Chondrocyte (in vitro differentiated cells): ENCODE results near the gene TASP1. TPM values are rescaled to one million over a fixed set of nuclear protein-coding genes. Genes with fewer than 3 reads are reported as not detected.

Experiments used
- DNase-seq: peaks from one replicate; pipeline ENCODE4 v3.0.0; 2021; ENCODE audit warnings: mixed read lengths, low spot score
- H3K27ac Mint-ChIP-seq: one replicate; pipeline ENCODE4 v1.8.0; 2021; ENCODE audit warnings: mild to moderate bottlenecking, moderate library complexity, mixed read lengths; ENCODE audit not compliant: unreplicated experiment
- H3K27me3 Mint-ChIP-seq: 2 replicates; pipeline ENCODE4 v1.8.0; 2021; ENCODE audit warnings: low read depth, mixed read lengths
- H3K36me3 Mint-ChIP-seq: 2 replicates; pipeline ENCODE4 v1.8.0; 2021; ENCODE audit warnings: low read depth, mixed read lengths
- H3K4me1 Mint-ChIP-seq: 2 replicates; pipeline ENCODE4 v1.8.0; 2021; ENCODE audit warnings: low read depth, mild to moderate bottlenecking, mixed read lengths
- H3K4me3 Mint-ChIP-seq: one replicate; pipeline ENCODE4 v1.8.0; 2021; ENCODE audit warnings: mild to moderate bottlenecking, moderate library complexity, mixed read lengths; ENCODE audit not compliant: unreplicated experiment
- H3K9me3 Mint-ChIP-seq: 2 replicates; pipeline ENCODE4 v1.8.0; 2021; ENCODE audit warnings: low read depth, mixed read lengths
- total RNA-seq: library from RNA; stranded (reverse); gene quantifications from 3 replicates; pipeline ENCODE4 v1.2.1, GENCODE V29; 2021
- TF ChIP-seq, protein P1 (sequence below): fragments of 200-600 bp; sonication (generic); IDR thresholded peaks from 2 replicates; pipeline ENCODE4 v1.5.0; 2021; ENCODE audit warnings: antibody characterized with exemption, mild to moderate bottlenecking, moderate library complexity

The TASP1 gene
- total RNA-seq, 1 donor from 2014 or later = 9.0 TPM

- no peak overlapping the region for H3K27ac Mint-ChIP-seq
- DNase-seq = no peak
- H3K4me3 Mint-ChIP-seq = no peak overlapping the region
- no peaks in the 10 kb centered on the region for H3K36me3 Mint-ChIP-seq
- TF ChIP-seq, protein P1, sequence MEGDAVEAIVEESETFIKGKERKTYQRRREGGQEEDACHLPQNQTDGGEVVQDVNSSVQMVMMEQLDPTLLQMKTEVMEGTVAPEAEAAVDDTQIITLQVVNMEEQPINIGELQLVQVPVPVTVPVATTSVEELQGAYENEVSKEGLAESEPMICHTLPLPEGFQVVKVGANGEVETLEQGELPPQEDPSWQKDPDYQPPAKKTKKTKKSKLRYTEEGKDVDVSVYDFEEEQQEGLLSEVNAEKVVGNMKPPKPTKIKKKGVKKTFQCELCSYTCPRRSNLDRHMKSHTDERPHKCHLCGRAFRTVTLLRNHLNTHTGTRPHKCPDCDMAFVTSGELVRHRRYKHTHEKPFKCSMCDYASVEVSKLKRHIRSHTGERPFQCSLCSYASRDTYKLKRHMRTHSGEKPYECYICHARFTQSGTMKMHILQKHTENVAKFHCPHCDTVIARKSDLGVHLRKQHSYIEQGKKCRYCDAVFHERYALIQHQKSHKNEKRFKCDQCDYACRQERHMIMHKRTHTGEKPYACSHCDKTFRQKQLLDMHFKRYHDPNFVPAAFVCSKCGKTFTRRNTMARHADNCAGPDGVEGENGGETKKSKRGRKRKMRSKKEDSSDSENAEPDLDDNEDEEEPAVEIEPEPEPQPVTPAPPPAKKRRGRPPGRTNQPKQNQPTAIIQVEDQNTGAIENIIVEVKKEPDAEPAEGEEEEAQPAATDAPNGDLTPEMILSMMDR = no peak
- peaks cover 22% of the 10 kb centered on the region for H3K4me1 Mint-ChIP-seq
- H3K27me3 Mint-ChIP-seq = no peaks in the 10 kb centered on the region
- peaks cover 4% of the 10 kb centered on the region for H3K9me3 Mint-ChIP-seq
Observed at GRCh38 chr20:13403453-13403852, 235.3 kb downstream of the TASP1 start.

DNA sequence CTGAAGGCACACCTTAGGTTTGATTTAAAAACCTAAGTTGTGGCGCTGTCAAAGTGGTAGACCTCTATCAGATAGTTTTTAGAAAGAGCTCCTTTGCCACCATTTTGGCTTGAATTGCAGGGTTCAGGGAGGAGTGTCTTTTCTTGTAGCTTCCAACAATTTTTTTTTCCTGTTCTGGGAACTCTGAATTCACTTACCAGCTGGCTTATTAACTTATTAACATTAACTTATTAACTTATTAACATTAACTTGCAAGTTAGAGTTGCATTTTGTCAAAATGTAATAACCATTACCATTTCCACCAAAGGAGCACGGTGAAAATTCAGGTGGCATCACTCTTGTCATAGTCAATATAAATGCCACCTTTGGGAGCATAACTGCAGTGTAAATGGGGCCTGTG lies 235.7 kb downstream of the TASP1 start:
- Mint-ChIP-seq H3K27me3 (no peaks in the 10 kb centered on the region), H3K4me3 (no peak overlapping the region), H3K36me3 (no peaks in the 10 kb centered on the region), H3K9me3 (peaks cover 4% of the 10 kb centered on the region), H3K27ac (no peak overlapping the region), H3K4me1 (peaks cover 26% of the 10 kb centered on the region)
- no peak for DNase-seq
- TF ChIP-seq, protein P1 = no peak

GRCh38 chr20:13402171-13402760 lies 236.5 kb downstream of the TASP1 start:
- Mint-ChIP-seq H3K36me3 (no peaks in the 10 kb centered on the region), H3K4me3 (no peak overlapping the region), H3K4me1 (peaks cover 33% of the 10 kb centered on the region), H3K27ac (no peak overlapping the region), H3K9me3 (no peaks in the 10 kb centered on the region), H3K27me3 (no peaks in the 10 kb centered on the region)
- no peak for DNase-seq
- TF ChIP-seq, protein P1 = no peak

DNA sequence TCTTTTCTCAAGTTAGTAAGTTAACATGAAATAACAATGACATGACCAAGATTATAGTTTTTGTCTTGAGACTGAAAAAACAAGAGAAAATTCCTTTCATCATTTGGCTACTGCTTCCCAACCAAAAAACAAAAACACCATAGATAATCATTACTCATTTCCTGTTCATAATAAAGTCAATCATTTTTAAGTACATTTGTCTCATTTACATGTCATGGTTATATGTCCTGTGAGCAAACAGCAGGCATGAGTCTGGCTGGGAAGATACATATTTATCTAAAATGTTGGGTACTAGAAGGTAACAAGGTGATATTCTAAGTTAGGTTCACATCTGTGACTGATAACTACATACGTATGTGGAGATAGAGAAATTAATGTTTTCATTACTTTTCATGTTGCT lies 237.1 kb downstream of the TASP1 start:
- Mint-ChIP-seq H3K27me3 (no peaks in the 10 kb centered on the region), H3K27ac (no peak overlapping the region), H3K4me1 (peaks cover 40% of the 10 kb centered on the region), H3K4me3 (no peak overlapping the region), H3K9me3 (no peaks in the 10 kb centered on the region), H3K36me3 (no peaks in the 10 kb centered on the region)
- TF ChIP-seq, protein P1 = no peak
- DNase-seq = no peak

DNA sequence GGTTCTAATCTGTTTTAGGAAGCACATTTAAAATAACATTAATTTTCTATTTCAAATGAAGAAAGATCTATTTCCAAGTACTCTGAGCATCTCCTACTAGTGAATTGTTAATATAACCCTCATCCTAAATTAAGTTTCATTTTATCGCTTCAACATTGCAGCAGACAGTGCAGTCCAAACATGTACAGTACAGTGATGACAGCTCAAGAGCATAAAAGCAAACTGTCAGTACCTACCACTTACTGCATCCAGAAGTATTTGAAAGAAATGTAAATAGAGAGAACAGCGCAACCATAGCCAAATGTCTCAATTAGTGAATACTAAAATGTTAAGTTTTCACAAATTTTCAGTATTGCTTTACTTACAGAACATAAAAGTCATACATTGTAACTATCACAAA lies 238.3 kb downstream of the TASP1 start:
- TF ChIP-seq, protein P1 = no peak
- no peak for DNase-seq
- Mint-ChIP-seq H3K27me3 (no peaks in the 10 kb centered on the region), H3K4me3 (no peak overlapping the region), H3K9me3 (no peaks in the 10 kb centered on the region), H3K36me3 (no peaks in the 10 kb centered on the region), H3K4me1 (peaks cover 52% of the 10 kb centered on the region), H3K27ac (no peak overlapping the region)
